ENCODE measurements around the gene CDON.

GRCh38 chr11:126007238-126007637 is 55.4 kb downstream of the CDON start:
- TF ChIP-seq CTCF (conservative IDR thresholded peaks at IDR 0.05) (no peak), ZFX (IDR thresholded peaks at IDR 0.05) (no peak)
